AG04449 (cell line): ENCODE results near the gene TTBK1.

ENCODE experiments used
- CTCF ChIA-PET: fragments of 350-600 bp; formaldehyde crosslinking; extraction: SDS; loops from one replicate; lab custom pipeline; 2021; ENCODE audit warnings: antibody characterized with exemption; lab: Yijun Ruan, JAX
- POLR2A ChIA-PET: fragments of 400-600, 350-600 bp; formaldehyde crosslinking; extraction: SDS; loops from one replicate; lab custom pipeline; 2020; ENCODE audit warnings: antibody characterized with exemption, inconsistent platforms; lab: Yijun Ruan, JAX
- DNase-seq: peaks from one replicate; pipeline ENCODE4 v3.0.0-alpha.2; 2010; ENCODE audit warnings: low read depth, low spot score
- H3K4me3 ChIP-seq: 2 replicates; pipeline ENCODE4 v1.5.1; 2011; ENCODE audit warnings: low read depth, mild to moderate bottlenecking, control low read depth, low read length
- TF ChIP-seq, protein P1 (sequence below): IDR thresholded peaks from one replicate; pipeline ENCODE4 v1.5.1; 2011; ENCODE audit warnings: mild to moderate bottlenecking, moderate library complexity, low read length, control low read depth, inconsistent platforms; ENCODE audit not compliant: insufficient read depth; ENCODE audit errors: missing control alignments

The TTBK1 gene

DNA sequence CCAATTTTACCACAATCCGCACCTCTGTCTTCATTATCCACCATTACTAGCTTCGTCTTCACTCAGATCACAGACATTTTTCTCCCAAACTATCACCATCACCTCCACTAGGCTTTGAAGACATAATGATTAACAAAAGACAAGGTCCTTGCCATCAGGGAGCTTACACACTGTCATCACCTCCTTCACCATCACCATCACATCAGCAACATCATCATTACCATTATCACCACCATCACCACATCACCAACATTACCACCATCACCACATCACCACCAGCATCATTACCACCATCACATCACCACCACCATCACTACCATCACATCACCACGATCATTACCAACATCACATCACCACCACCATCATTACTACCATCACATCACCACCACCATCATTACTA is 50.4 kb downstream of the TTBK1 start:
- POLR2A ChIA-PET = no interaction called here
- no peak for DNase-seq
- no peak overlapping the region for H3K4me3 ChIP-seq
- TF ChIP-seq, protein P1, sequence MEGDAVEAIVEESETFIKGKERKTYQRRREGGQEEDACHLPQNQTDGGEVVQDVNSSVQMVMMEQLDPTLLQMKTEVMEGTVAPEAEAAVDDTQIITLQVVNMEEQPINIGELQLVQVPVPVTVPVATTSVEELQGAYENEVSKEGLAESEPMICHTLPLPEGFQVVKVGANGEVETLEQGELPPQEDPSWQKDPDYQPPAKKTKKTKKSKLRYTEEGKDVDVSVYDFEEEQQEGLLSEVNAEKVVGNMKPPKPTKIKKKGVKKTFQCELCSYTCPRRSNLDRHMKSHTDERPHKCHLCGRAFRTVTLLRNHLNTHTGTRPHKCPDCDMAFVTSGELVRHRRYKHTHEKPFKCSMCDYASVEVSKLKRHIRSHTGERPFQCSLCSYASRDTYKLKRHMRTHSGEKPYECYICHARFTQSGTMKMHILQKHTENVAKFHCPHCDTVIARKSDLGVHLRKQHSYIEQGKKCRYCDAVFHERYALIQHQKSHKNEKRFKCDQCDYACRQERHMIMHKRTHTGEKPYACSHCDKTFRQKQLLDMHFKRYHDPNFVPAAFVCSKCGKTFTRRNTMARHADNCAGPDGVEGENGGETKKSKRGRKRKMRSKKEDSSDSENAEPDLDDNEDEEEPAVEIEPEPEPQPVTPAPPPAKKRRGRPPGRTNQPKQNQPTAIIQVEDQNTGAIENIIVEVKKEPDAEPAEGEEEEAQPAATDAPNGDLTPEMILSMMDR = no peak
- CTCF ChIA-PET = no interaction called here

DNA sequence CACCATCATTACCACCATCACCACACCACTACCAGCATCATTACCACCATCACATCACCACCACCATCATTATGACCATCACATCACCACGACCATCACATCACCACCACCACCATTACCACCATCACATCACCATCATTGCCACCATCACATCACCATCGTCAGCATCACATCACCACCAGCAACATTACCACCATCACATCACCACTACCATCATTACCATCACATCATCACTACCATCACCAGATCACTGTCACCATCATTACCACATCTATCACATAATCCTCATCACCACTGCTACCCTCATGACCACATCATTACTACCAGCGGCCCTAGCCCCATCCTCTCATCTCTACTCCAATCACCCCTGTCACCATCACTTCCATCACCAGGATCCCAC is 51.3 kb downstream of the TTBK1 start:
- TF ChIP-seq, protein P1 = no peak
- no peak overlapping the region for H3K4me3 ChIP-seq
- POLR2A ChIA-PET = no interaction called here
- CTCF ChIA-PET = interaction anchor here (2.0 kb wide), 1 partner anchor 31 kb away, joined by 6 read pairs; no protein-coding TSS in a partner anchor
- no peak for DNase-seq

DNA sequence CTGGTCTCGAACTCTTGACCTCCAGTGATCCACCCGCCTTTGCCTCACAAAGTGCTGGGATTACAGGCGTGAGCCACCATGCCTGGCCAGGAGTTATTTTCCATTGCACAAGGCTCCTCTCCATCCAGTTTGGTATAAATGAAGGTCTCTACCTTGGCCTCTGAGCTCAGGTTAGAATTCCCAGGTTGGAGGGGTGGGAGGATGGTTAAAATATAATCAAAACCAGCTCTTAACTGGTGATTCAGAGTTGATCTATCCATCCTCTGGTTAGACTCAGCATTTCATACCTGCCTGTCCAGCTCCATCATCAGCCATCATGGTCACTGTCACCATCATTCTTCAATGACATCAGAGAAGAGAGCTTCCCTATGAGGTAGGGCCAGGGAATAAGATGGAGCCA is 52.2 kb downstream of the TTBK1 start:
- DNase-seq = no peak
- POLR2A ChIA-PET = no interaction called here
- CTCF ChIA-PET = interaction anchor here (1.9 to 3.5 kb wide), 3 partner anchors 10 to 66 kb away, joined by 5 to 14 read pairs (median 6); partner anchors contain the start of gene DNPH1
- TF ChIP-seq, protein P1 = no peak
- H3K4me3 ChIP-seq = no peak overlapping the region

DNA sequence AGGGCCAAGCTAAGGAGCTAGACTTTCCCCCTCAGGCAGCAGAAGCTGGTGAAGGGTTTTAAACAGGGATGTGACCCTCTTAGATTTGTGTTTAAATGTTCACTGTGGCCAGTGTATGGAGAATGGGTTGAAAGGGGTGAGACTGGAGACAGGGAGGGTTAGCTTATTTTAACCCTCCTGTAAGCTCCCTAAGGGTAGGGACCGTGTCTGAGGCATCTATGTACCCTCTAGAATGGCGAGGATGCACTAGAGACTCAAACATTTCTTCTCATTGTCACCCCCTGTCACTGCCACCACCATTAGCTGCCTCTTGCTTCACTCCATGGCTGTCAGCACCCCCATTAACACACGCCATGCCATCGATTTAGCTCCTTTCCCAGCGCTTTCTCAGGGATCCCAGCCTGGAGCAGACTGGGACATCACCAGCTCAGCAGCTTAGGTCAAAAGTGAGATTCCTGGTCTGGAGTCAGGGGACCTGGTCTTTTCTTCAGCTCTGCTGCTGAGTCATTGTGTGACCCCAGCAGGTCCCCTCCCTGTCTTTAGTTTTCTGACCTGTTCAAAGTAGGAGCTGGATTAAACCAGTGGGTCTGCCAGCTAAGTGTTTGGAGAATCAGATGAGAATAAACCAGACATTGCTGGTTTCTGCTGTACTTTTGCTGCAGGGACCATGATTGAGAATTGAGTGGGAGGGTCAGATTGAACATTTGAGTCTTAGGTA is 53.7 kb downstream of the TTBK1 start:
- POLR2A ChIA-PET = no interaction called here
- TF ChIP-seq, protein P1 = no peak
- CTCF ChIA-PET = interaction anchor here (0.8 to 3.5 kb wide), 9 partner anchors 9 to 68 kb away, joined by 3 to 14 read pairs (median 5); partner anchors contain the start of genes CRIP3 and DNPH1
- no peak overlapping the region for H3K4me3 ChIP-seq
- no peak for DNase-seq

DNA sequence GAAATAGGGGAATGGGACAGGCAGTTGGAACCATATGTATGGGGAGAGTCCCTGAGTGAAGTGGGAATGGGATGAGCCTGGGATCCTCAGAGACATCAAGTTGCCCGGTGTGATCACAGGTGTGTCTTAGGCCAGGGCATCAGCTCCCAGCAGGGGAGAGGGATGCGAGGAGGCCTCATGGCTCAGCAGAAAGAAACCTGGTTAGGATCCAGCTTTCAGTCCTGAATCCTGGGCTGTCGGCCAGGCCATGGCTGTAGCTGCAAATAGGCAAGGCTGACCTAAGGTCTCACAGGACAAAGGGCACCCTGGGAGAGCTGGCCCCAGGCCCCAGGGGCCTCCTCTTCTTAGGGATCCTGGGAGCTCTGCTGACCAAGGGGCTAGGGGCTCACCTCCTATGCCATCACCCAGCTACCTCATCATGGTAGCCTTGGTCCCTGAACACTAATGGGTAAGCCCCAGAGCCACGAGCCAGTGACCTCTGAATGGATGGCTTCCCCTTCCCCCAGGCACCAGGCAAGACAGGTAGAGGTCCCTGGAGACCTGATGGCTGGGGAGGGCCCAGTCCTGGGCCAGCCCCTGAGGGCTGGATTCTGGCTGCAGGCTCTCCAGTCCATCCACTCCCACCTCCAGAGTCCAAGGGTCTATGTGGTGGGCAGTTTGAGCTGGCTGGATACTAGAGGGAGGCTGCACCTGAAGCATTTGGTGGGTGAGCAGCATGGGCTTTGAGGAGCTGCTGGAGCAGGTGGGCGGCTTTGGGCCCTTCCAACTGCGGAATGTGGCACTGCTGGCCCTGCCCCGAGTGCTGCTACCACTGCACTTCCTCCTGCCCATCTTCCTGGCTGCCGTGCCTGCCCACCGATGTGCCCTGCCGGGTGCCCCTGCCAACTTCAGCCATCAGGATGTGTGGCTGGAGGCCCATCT is 54.6 kb downstream of the TTBK1 start, which contains the start of gene SLC22A7:
Gene SLC22A7, plus strand, starts transcription at position 617 of the 921 bp plus-strand sequence. Its CDS starts 99 bp downstream, at position 716.
- TF ChIP-seq, protein P1 = no peak
- CTCF ChIA-PET = interaction anchor here (1.0 to 3.5 kb wide), 5 partner anchors 10 to 69 kb away, joined by 3 to 14 read pairs (median 6); partner anchors contain the start of genes CRIP3 and DNPH1
- DNase-seq = no peak
- no peak within 1 kb of the TSS for H3K4me3 ChIP-seq
- POLR2A ChIA-PET = no interaction called here
